B cell (primary cell): Measurements from ENCODE around the gene C19orf85. TPM values are rescaled to one million over a fixed set of nuclear protein-coding genes. Genes with fewer than 3 reads are reported as not detected.

ENCODE experiments used
- ATAC-seq: fragments of 200-7000 bp; cut with Tn5 transposase; one replicate; pipeline ENCODE4 v1.10.0; 2021; ENCODE audit warnings: low read depth, mild to moderate bottlenecking, moderate number of reproducible peaks, moderate library complexity
- CTCF ChIA-PET: fragments of 350-600 bp; sonication (Branson Sonifier 250); formaldehyde crosslinking; loops from one replicate; lab custom pipeline; 2021; ENCODE audit warnings: antibody characterized with exemption, inconsistent platforms; lab: Charles Lee
- POLR2A ChIA-PET: fragments of 350-600 bp; sonication (Branson Sonifier 250); formaldehyde crosslinking; loops from one replicate; lab custom pipeline; 2021; ENCODE audit warnings: antibody characterized with exemption; lab: Charles Lee
- DNase-seq: peaks from one replicate; pipeline ENCODE4 v3.0.0; 2013
- H2AFZ ChIP-seq: 2 replicates; pipeline ENCODE4 v1.6.1; 2012; ENCODE audit warnings: mild to moderate bottlenecking, low read depth, low read length; ENCODE audit not compliant: insufficient read depth, poor library complexity, severe bottlenecking
- H3K27ac ChIP-seq, 2 donors: 1 replicate in 1 of 2; 2 replicates in 1 of 2; pipeline ENCODE4 v1.5.1; 2012 to 2013; ENCODE audit warnings: low read length in 2 of 2, mild to moderate bottlenecking in 2 of 2, moderate library complexity in 1 of 2
- H3K27me3 ChIP-seq, 4 experiments: fragments of 200-600 bp in 1 of 4; sonication (generic) in 1 of 4; replicated peaks in 1 of 4; 1 replicate in 2 of 4; 2 replicates in 2 of 4; pipeline versions ENCODE4 v1.6.1 to v1.7.0; 2013 to 2016; ENCODE audit warnings: low read length in 3 of 4, mild to moderate bottlenecking in 2 of 4, mixed read lengths in 1 of 4, moderate library complexity in 1 of 4; ENCODE audit not compliant: insufficient read depth in 4 of 4, control insufficient read depth in 3 of 4; ENCODE audit errors: control extremely low read depth in 1 of 4
- H3K36me3 ChIP-seq, 2 experiments: replicated peaks in 1 of 2; 1 replicate in 1 of 2; 2 replicates in 1 of 2; pipeline versions ENCODE4 v1.6.1 to v1.7.1; 2013; ENCODE audit warnings: low read length in 1 of 2; ENCODE audit not compliant: insufficient read depth in 2 of 2, control insufficient read depth in 1 of 2; ENCODE audit errors: control extremely low read depth in 1 of 2, extremely low read depth in 1 of 2
- H3K4me1 ChIP-seq, 2 donors: fragments of 200-600 bp in 1 of 2; sonication (generic) in 1 of 2; 1 replicate in 1 of 2; 2 replicates in 1 of 2; pipeline versions ENCODE4 v1.5.1 to v1.6.1; 2013 to 2017; ENCODE audit warnings: low read length in 2 of 2; ENCODE audit not compliant: control insufficient read depth in 2 of 2, insufficient read depth in 2 of 2
- H3K4me2 ChIP-seq: replicated peaks from 2 replicates; pipeline ENCODE3; 2012; ENCODE audit warnings: mild to moderate bottlenecking, low read depth, low read length; ENCODE audit not compliant: poor library complexity, severe bottlenecking
- H3K4me3 ChIP-seq, 5 experiments: fragments of 200-600 bp in 1 of 5; sonication (generic) in 1 of 5; 1 replicate in 3 of 5; 2 replicates in 2 of 5; pipeline versions ENCODE4 v1.5.1 to v1.7.0; 2011 to 2016; ENCODE audit warnings: low read length in 4 of 5, mild to moderate bottlenecking in 4 of 5, low read depth in 2 of 5, control low read depth in 1 of 5, moderate library complexity in 1 of 5; ENCODE audit not compliant: insufficient read depth in 1 of 5; ENCODE audit errors: control extremely low read depth in 1 of 5, extremely low read depth in 1 of 5
- H3K79me2 ChIP-seq: fragments of 200-600 bp; sonication (generic); one replicate; pipeline ENCODE4 v1.6.0; 2016; ENCODE audit warnings: low read length; ENCODE audit not compliant: control insufficient read depth, insufficient read depth
- H3K9ac ChIP-seq: fragments of 200-600 bp; sonication (generic); 2 replicates; pipeline ENCODE4 v1.6.1; 2017; ENCODE audit warnings: mild to moderate bottlenecking, low read length, moderate library complexity
- H3K9me3 ChIP-seq, 3 donors: one replicate each; pipeline versions ENCODE4 v1.6.1 to v1.7.1; 2013; ENCODE audit warnings: low read length in 2 of 3; ENCODE audit not compliant: control insufficient read depth in 2 of 3, insufficient read depth in 1 of 3; ENCODE audit errors: control extremely low read depth in 1 of 3
- H4K20me1 ChIP-seq: 2 replicates; pipeline ENCODE4 v1.6.0; 2012; ENCODE audit warnings: mild to moderate bottlenecking, low read length; ENCODE audit not compliant: insufficient read depth, control insufficient read depth, poor library complexity, severe bottlenecking
- H3K27ac Mint-ChIP-seq: one replicate; pipeline ENCODE4 v1.8.0; 2021; ENCODE audit warnings: mixed read lengths
- H3K27me3 Mint-ChIP-seq: one replicate; pipeline ENCODE4 v1.8.0; 2021; ENCODE audit warnings: mixed read lengths
- H3K4me1 Mint-ChIP-seq: one replicate; pipeline ENCODE4 v1.8.0; 2021; ENCODE audit warnings: mixed read lengths
- H3K4me3 Mint-ChIP-seq: one replicate; pipeline ENCODE4 v1.8.0; 2021; ENCODE audit warnings: mixed read lengths
- H3K9me3 Mint-ChIP-seq: one replicate; pipeline ENCODE4 v1.8.0; 2022; ENCODE audit warnings: mixed read lengths; ENCODE audit not compliant: insufficient read depth
- EZH2 ChIP-seq: IDR thresholded peaks from 2 replicates; pipeline ENCODE4 v1.6.1; 2012; ENCODE audit warnings: borderline replicate concordance, low read depth, mild to moderate bottlenecking, moderate library complexity, low read length; ENCODE audit not compliant: insufficient read depth, poor library complexity, severe bottlenecking
- WGBS: methylation state at CpG from one replicate; pipeline ENCODE4 v1.1.5; 2013; ENCODE audit warnings: missing lambda C conversion rate; ENCODE audit not compliant: insufficient coverage; 5-methylcytosine and 5-hydroxymethylcytosine counted together
- intact Hi-C: fragments of 100-400 bp; cut with micrococcal nuclease; formaldehyde crosslinking; loops from one replicate; pipeline ENCODE4 v1.10.0; 2022
- polyA plus RNA-seq: library from polyadenylated mRNA; depleted of rRNA; stranded (reverse); fragments of >200 nt; gene quantifications from 2 replicates; pipeline ENCODE4 v1.2.3, GENCODE V29; 2012
- total RNA-seq, 2 donors: library from RNA; stranded (reverse); fragments of 120-200 nt in 1 of 2; gene quantifications; 1 replicate in 1 of 2; 2 replicates in 1 of 2; pipeline versions ENCODE4 v1.2.3 to v1.2.4, GENCODE V29; 2013 to 2022
- TF ChIP-seq, protein P1 (sequence below): fragments of 200-600 bp; IDR thresholded peaks from one replicate; pipeline ENCODE4 v1.8.0; 2022; ENCODE audit warnings: antibody characterized with exemption, mild to moderate bottlenecking

Gene C19orf85
- total and polyA plus RNA-seq, 2 donors (not counting 1 experiment from before 2014, with no cell fraction given), result not detected

DNA sequence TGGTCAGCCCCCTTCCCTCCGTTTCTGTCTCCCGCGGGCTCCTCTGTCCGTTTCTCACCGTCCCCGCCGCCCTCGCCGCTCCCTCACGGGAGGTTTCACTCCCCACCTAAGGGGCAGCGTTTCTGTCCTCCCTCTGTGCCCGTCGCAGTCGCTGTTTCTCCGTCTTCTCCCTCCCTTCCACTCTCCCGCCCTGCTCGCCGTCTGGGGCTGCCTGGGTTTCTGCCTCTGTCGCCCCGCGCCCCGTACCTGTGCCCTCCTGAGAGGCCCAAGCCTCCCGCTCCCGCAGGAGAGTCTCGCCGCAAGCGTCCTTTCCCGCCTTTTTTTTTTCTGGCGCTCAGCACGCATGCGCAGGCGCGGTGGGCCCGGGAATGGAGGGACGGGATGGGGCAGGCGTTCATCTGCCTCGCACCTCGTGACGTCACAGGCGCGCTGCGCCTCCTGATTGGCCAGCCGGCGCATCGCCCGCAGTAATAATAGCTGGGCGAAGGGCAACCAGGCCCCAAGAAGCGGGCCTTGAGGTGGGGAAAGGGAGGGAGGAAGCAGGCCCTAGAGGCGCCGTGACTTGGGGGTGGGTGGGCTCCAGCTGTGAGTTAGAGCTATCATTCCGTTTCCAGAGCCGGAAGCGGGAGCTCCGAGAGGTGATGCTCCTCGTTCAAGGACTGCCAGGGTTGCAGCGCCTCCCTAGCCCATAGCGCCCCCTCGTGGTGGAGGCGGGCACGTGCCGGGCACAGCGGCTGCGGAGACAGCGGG is 39.1 kb upstream of the C19orf85 start:
- peak overlapping the region; percentile 93 for H2AFZ ChIP-seq
- peak overlapping the region; percentile 93 for H3K4me3 Mint-ChIP-seq
- peaks cover 16% of the 10 kb centered on the region for H3K4me1 Mint-ChIP-seq
- H4K20me1 ChIP-seq, result no peaks in the 10 kb centered on the region
- H3K27me3 Mint-ChIP-seq, result no peaks in the 10 kb centered on the region
- no peak for TF ChIP-seq EZH2
- TF ChIP-seq, protein P1, sequence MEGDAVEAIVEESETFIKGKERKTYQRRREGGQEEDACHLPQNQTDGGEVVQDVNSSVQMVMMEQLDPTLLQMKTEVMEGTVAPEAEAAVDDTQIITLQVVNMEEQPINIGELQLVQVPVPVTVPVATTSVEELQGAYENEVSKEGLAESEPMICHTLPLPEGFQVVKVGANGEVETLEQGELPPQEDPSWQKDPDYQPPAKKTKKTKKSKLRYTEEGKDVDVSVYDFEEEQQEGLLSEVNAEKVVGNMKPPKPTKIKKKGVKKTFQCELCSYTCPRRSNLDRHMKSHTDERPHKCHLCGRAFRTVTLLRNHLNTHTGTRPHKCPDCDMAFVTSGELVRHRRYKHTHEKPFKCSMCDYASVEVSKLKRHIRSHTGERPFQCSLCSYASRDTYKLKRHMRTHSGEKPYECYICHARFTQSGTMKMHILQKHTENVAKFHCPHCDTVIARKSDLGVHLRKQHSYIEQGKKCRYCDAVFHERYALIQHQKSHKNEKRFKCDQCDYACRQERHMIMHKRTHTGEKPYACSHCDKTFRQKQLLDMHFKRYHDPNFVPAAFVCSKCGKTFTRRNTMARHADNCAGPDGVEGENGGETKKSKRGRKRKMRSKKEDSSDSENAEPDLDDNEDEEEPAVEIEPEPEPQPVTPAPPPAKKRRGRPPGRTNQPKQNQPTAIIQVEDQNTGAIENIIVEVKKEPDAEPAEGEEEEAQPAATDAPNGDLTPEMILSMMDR, result peak; percentile 99
- H3K79me2 ChIP-seq, result peaks cover 6% of the 10 kb centered on the region
- H3K27ac Mint-ChIP-seq, result peak overlapping the region; percentile 94
- peak overlapping the region; percentile 64 for H3K9ac ChIP-seq
- peak overlapping the region in 4 of 5 experiments; percentile 67 to 71 (median 69) for H3K4me3 ChIP-seq
- no peaks in the 10 kb centered on the region for H3K27me3 ChIP-seq
- DNase-seq (peak; percentile 98), ATAC-seq (peak; percentile 96)
- intact Hi-C loops, result loop anchor here (1.0 to 5.0 kb wide), 6 partner anchors 14 to 201 kb away; partner anchors contain the start of genes ISOC2 and ZNF628
- H3K4me1 ChIP-seq, result peaks cover 4 to 16% of the 10 kb centered on the region in 2 donors
- WGBS, result 9% methylated on average over 62 of the region's 64 CpGs
- H3K27ac ChIP-seq, result peak overlapping the region; percentile 91 to 94
- no peaks in the 10 kb centered on the region for H3K9me3 Mint-ChIP-seq
- ChIA-PET POLR2A (interaction anchor here (0.6 to 1.2 kb wide), 6 partner anchors 27 to 525 kb away, joined by 3 to 6 read pairs (median 5); partner anchors contain the start of genes SYT5 and ZNF628), CTCF (interaction anchor here (0.6 to 2.7 kb wide), 51 partner anchors 8 to 851 kb away, joined by 3 to 133 read pairs (median 5); partner anchors contain the start of genes CCDC106, FIZ1, HSPBP1 and ISOC2)
- no peaks in the 10 kb centered on the region for H3K9me3 ChIP-seq
- H3K4me2 ChIP-seq, result peak overlapping the region; percentile 86
- H3K36me3 ChIP-seq, result no peaks in the 10 kb centered on the region
